T-helper 22 cell (primary cell): ENCODE measurements around the gene PHF3.

Experiments used
- DNase-seq: peaks from one replicate; pipeline ENCODE4 v3.0.0-alpha.2; 2020; ENCODE audit warnings: low read depth

PHF3 gene, protein sequence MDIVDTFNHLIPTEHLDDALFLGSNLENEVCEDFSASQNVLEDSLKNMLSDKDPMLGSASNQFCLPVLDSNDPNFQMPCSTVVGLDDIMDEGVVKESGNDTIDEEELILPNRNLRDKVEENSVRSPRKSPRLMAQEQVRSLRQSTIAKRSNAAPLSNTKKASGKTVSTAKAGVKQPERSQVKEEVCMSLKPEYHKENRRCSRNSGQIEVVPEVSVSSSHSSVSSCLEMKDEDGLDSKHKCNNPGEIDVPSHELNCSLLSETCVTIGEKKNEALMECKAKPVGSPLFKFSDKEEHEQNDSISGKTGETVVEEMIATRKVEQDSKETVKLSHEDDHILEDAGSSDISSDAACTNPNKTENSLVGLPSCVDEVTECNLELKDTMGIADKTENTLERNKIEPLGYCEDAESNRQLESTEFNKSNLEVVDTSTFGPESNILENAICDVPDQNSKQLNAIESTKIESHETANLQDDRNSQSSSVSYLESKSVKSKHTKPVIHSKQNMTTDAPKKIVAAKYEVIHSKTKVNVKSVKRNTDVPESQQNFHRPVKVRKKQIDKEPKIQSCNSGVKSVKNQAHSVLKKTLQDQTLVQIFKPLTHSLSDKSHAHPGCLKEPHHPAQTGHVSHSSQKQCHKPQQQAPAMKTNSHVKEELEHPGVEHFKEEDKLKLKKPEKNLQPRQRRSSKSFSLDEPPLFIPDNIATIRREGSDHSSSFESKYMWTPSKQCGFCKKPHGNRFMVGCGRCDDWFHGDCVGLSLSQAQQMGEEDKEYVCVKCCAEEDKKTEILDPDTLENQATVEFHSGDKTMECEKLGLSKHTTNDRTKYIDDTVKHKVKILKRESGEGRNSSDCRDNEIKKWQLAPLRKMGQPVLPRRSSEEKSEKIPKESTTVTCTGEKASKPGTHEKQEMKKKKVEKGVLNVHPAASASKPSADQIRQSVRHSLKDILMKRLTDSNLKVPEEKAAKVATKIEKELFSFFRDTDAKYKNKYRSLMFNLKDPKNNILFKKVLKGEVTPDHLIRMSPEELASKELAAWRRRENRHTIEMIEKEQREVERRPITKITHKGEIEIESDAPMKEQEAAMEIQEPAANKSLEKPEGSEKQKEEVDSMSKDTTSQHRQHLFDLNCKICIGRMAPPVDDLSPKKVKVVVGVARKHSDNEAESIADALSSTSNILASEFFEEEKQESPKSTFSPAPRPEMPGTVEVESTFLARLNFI (N-terminal part only)

DNA sequence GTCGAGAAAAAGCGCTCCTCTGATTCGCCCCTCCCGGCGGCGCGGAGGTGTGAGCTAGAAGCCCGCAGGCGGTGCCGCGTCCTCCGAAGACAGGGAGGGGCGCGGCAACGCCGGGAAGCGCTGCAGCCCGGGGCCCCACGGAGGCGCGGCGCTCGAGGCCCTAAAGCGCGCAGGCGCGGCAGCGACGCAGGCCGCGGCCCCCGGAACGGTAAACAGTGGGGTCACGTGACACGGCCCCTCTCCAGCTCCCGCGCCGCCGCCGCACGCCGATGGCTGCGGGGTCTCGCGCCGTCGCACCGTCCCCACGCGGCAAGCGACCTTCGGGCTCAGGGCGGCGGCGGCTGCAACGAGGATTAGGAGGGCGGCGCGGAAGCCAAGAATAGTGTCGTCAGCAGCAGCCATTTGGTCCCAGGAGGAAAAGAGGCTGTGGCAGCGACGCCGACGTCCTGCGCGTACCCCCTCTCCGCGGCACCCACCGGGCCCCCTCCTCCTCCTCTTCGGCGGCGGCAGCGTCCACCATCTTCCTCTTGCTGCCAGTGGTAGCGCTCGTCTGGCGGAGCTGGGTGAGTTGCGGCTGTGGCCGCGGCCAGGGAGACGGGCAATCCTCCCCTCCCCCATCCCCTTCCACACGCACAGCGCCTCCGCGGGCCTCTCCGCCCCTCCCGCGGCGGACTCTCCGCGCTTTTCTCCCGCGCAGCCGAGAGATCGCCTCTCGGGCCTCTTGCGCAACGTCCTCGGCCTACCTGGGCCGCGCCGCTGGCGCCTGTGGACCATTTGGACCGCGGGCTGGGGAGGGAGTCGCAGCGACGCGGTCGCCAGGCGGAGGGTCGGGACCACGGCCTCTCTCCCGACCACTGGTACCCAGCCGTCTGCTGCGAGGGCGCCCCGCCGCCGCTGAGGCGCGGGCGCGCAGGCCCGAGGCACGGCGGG is at the start of gene PHF3:
Gene PHF3 (plus strand): TSS at position 215 of the 930 bp plus-strand sequence. CDS start 10,750 bp downstream, outside the sequence.
- DNase-seq, result peak; percentile 85

DNA sequence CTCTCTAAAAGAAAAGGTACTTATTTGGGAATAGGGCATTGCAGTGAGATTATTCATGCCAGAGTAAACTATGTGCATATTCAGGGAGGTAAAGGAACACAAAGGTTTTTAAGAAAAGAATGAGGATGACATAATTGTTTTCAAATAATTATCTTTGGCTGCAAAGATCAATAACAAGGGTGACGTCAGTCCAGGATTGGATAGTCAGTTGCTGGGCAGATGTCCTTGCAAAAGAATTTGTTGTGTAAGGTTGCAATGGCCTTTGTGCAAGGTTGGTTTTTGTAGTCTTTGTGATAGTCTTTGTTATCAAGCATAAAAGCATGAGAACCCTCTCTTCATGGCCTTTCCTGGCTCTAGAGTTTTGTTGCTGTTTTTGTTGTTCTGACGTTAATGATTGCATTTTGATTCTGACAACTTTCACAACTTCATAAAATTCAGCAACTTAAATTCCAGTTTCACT is 45.6 kb upstream of the PHF3 start:
- no peak for DNase-seq

DNA sequence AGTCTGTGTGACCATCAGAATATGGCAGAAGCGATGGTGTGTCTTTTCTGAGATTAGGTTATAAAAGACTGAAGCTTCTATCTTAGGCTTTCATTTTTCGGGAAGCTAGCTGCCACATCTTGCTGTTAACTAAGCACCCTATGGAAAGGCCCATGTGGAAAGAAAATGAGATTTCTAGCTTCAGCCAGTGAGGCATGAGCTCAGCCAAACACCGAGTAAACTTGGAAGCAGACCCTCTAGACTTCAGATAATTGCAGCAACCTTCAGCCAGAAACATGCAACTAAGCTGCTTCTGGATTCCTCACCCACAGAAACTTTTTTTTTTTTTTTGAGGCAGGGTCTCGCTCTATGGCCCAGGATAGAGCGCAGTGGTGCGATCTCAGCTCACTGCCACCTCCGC is 42.7 kb upstream of the PHF3 start:
- DNase-seq, result no peak

DNA sequence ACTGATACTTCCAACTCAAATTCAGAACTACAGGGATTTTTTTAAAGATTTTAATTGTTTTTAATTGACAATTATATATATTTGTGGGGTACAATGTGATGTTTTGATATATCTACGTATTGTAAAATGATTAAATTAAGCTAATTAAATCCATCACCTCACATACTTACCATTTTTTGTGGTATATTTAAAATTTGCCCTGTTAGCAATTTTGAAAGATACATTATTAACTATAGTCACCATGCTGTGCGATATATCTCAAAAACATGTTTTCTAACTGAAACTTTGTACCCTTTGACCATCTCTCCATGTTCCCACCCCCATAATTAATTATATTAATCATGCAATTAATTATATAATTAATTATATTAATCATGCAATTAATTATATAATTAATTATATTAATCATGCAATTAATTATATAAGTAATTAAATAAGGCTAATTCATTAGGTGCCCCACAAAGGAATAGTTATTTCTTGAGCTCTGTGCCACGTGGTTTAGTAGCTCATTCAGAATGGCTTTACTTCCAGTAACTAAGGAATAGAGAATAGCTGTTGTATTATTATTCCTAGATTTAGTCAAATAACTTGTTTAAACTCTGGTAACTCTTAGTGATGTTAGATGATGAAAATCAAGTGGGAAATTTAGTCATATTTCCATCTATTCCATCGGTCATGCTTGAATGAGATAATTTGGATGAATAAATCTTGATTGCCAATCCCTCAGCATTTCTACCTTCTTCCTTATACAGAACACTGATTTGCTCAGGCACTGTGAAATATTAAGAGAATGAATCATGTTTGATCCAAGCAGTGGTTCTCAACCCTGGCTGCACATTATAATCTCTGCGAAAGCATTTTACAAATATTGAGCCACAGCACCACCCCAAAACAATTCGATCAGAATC is 38.2 kb upstream of the PHF3 start:
- DNase-seq, result no peak

DNA sequence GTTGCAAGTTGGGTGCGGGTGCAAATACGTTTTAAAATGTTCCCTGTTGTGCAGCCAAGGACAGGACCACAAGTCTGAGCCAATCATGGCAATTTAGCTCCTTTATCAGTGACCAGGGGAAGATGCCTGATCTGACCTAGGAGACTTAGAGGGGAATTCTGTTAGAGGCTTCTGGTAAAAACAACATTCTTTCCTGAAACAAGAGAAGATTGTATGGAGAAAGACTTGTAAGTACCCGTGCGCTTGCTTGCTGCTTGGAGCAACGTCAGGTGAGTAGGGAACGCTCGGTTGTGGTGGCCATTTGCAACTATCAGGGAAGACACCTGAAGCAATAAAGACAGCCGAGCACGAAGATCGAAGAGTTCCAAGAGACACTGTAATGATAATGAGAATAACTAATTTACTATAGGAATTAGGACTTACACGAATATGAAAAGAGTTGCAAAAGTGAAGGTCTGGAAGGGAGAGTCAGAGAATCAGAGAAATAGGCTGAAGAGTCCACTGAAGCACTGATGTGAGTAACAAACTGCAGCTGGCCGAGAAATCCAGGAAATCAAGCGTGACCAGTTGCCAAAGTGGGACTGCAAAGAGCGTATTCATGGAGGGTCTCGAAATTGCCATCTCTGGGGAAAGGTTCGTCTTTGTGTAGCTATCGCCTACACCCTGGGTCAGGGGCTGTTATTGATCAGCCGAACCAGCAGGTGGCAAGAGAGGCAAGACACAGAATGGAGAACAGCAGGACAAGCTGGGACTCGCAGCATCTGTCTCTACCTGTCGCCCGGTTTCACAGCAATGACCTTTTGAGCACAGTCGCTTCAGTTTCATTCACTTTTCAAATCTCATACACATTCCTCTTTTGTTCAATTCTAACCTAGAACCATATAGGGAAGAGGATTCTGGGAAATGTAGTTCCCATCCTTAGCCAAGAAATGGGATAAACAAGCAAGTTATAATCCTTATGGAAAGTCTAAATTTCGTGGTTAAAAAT is 37.3 kb upstream of the PHF3 start:
- peak; percentile 50 for DNase-seq

DNA sequence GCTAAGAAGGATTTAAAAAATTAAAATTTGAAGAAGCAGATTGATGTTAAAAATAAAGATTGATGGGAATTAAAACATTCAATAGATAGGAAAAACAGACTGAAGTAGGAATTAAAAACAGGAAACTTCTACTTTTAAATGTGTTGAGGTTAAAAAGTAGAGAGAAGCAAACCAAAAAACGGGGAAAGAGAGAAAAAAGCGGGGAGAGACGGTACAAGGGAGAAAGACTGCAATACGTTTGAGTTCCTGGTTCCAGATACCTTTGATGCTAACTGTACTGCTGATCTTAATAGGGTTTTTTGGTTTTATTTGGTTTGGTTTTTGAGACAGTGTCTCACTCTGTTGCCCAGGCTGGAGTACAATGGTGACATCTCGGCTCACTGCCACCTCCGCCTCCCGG is 36.4 kb upstream of the PHF3 start:
- DNase-seq, result no peak

DNA sequence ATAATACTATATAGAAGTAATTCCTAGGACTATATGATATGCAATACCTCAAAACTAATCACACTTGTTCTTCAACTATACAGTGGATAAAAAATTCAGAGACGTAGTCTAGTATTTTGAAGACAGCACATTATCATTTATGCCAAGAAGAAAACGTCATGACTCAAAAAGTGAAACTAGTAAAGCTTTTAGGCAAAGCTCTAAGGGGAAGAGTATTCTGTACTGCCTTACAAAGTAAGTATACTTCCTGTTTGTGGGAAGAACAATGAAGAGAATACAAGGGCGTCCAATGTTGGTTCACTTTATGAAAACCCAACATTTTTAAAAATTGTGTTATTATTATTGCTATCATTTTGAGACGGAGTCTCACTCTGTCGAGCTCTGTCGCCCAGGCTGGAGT is 35.5 kb upstream of the PHF3 start:
- no peak for DNase-seq

DNA sequence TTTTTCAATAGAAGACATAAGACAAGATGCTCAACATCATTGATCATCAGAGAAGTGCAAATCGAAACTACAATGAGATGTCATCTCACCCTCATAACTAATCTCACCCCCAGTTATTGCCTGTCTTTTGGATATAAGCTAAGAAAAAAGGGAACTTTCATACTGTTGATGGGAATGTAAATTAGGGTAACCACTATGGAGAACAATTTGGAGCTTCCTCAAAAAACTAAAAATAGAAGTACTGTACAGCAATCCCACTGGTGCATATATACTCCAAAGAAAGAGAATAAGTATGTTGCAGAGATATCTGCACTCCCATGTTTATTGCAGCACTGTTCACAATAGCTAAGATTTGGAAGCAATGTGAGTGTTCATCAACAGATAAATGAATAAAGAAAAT is 26.4 kb upstream of the PHF3 start:
- no peak for DNase-seq

DNA sequence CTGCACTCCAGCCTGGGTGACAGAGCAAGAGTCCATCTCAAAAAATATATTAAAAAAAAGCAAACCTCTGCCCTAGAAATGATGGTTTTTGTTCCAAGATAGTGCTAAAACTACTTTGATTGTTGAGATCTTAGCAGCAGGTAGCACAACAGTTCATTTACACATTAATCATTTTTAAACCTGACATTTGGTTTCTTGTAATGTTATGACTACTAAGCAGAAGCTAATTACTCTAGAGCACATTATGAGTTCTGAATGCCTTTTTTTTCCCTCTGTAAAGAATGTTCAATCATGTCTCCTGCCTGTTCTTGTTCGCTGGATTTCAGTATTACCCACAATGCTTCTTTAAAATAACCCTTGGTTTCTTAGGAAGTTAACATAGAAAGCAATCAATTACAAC is 24.7 kb upstream of the PHF3 start:
- no peak for DNase-seq

DNA sequence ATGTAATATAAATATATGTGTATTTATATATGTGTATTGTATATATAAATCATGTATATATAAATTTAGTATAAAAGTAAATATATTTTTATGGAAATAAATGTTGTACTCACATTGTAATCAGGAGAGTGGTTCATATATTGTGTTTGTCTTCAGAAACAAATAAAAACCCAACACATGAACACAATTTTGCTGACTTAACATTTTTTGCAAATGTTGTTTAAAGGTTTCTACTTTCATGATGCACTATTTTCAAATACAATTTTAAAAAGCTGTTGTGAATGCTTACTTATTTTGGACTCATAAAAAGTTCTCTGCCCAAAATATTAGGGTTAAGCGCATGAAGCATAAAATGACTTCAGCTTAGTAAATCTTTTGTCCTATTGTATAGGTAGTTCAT is 24.0 kb upstream of the PHF3 start:
- DNase-seq, result no peak

DNA sequence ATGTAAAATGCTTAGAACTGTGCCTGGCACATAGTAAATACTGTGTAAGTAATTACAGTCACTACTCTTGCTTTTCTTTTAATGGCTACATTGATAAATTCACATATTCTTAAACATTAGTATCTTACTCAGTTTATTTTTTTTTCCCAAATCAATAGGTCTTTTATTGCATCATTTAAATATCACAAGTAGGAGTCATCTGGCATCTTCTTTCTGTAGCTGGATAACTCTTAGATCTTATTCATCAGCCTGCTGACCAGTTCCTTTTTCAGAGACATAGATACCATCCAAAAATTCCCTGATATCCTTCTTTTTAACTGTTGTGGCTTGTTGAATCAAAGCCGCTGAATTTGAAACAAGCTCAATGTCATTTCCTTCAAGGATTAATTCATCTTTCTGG is 20.0 kb upstream of the PHF3 start:
- no peak for DNase-seq

DNA sequence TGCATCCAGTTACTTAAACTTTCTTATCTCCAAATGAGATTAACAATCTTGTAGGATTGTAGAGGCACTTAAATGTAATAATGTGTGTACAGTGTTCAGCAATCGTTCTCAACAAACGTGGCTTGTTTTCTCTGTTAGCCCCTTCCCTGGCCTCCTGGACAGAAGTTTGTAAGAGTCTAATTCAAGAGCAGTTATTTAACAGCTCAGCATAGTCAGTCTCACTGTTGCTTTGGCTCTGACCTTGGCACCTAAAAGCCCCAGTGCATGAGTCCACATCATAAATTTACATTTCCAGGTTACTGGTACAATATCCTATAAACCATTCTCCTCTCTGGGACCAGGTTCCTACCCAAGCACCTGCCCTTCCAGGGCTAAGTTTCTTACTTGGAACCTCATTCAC is 11.5 kb upstream of the PHF3 start:
- DNase-seq, result no peak

DNA sequence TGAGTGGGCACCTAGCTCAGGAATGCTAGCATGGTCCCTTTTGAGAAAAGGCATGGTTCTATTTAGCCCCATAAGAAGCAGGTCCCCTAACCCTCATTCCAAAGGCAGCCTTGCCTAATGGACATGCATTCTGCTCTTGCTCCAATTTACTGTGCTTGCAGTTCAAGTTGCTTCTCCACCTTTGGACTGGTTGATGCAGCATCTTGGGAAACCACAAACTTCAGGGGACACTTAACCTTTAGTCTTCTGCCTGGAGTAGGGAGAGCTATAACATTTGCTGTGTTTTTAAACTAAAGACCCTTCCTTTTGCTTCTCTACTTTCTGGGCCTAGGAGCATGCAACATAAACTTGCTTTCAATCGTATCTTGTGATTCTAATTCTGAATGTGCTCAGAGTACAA is 5.1 kb upstream of the PHF3 start:
- DNase-seq, result no peak

DNA sequence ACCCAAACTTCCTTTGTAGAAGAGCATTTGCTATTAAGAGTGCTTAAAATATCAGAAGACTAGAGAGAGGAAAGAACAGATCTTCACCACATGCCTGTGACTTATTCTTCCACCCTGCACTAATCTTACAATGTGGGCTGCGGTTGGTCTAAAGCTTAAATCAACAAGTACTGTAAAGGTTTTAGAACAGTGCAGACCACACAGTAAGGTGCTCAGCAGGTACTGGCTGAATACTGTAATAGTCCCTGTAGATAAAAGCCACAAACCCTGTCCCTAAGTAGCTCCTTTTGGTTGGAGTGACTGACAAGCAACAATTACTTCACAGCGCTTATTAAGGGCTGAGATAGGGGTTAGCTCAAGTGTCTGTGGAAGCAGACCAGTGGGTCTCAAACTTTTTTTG is 972 bp upstream of the PHF3 start:
- DNase-seq, result no peak

DNA sequence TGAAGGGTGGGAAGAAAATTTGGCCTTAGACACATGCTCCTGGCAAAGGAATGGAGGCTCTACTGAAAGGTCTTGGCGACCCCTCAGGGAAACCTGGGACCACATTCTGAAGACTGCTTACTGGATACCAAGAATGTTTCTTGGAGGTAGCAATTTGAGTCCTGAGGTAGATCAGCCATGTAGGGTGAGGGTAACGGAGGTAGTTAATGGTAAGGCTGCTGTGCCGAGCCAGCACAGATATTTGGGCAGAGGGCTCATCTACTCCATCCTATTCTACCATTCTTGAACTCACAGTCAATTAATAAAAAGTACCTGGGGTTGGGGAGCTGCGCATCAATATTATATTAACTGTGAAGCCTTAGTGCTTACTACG is 401 bp upstream of the PHF3 start:
- no peak for DNase-seq

DNA sequence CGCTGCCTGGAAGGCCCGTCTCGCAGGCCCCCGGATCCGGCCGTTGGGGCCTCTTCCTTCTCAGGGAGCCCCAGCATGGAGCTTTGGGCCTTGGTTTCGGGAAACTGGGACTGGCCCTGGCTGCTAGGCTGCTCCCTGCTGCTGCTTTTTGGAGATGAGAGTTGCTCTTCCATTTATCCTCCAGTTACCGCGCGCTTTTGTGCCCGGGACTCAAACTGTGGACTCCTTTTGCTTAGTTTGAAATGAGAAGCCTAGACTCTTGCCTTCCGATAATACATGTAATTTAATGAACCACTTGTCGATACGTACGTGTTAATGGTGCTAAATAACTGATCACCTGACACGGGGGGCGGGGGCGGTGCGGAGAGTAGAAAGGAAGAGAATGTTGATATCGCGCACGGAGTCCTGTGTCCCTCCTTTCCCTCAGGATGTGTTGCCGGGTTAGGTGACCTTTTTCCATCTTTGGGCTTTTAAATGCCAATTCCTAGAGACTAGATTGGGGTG is 968 bp downstream of the PHF3 start:
- DNase-seq, result peak; percentile 48

DNA sequence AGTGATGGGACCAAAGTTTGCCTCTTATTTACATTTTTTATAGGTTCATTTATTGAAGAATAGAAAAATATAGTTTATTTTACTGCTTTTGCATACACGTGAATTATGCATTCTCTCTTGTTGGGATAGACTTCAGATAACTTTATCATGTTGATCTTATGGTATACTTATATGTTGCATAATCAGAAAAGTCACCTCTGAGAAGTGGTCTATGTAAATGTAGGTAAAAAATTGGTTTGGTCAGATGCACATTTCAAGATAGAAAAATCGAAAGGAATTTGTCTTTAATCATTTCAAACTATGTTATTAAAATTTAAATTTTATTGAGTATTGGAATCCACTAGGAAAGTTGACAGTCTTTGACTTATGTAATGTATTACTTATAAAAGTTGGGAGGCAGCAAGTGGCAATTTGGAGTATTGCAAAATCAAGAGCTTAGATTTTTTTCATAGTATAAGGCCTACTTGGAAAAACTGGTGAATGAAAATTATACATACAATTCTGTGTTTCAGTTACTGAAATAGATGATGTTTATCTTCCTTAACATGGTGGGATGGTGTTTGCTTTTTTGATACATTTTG is 2.4 kb downstream of the PHF3 start:
- DNase-seq, result no peak

DNA sequence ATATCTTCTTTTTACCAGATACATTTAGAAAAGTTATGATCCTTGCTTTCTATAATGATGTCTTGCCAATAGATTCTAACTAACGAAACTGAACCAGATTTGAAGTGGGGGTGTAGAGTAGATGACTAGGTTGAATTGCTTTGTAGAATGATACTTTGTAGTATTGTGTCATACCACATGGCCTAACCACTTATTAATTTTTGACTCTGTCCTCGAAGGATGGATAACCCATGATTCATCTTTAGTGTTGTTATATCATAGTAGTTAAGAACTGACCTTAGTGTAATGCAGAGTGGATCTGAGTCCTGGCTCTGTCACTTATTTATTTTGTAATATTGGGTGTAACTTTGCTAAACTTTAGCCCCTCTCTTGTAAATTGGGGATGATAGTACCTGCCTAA is 4.5 kb downstream of the PHF3 start:
- no peak for DNase-seq

DNA sequence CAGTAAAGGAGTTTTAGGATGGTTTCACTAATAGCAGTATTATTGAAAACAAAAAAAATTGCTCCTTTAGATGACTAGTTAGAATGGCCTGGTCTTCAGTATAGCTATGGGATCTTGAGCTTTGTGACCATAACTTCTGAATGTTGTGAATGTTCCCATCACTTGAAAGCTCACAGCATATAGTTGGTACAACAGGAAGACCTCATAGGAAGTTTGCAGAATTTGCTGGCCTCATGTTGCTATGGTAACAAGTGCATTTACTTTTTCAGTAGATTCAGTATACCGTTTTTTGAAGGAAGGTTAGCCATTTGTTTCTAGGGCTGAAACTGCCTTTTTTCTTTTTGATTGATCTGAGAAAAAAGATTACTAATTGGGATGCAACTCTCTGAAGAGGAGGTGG is 8.3 kb downstream of the PHF3 start:
- DNase-seq, result no peak
